Keratinocyte (primary cell): ENCODE measurements around the gene SLX1A. TPM values are rescaled to one million over a fixed set of nuclear protein-coding genes. Genes with fewer than 3 reads are reported as not detected.
"Not testable (repeated sequence)": the region's sequence is repeated elsewhere in the genome, so short reads cannot be mapped to it uniquely, and the experiment has no call there.

ENCODE experiments used
- DNase-seq: peaks from one replicate; pipeline ENCODE4 v3.0.0-alpha.2; 2011; ENCODE audit warnings: low read depth, missing footprints, low spot score
- FAIRE-seq: peaks from 2 replicates; lab custom pipeline; 2011; peaks lifted over from hg19 to GRCh38; lab: Jason Lieb, UNC
- H2AFZ ChIP-seq: 2 replicates; pipeline ENCODE4 v1.6.0; 2012; ENCODE audit warnings: low read length, control low read depth, inconsistent platforms; ENCODE audit not compliant: control insufficient read depth
- H3K27ac ChIP-seq: 2 replicates; pipeline ENCODE4 v1.5.1; 2011; ENCODE audit warnings: low read length; ENCODE audit not compliant: control insufficient read depth, insufficient read depth
- H3K27me3 ChIP-seq: 3 replicates; pipeline ENCODE4 v1.6.0; 2011; ENCODE audit warnings: low read length; ENCODE audit not compliant: control insufficient read depth, insufficient read depth; ENCODE audit errors: extremely low read depth
- H3K36me3 ChIP-seq, 2 experiments: 2 replicates in 1 of 2; 3 replicates in 1 of 2; pipeline ENCODE4 v1.5.1; 2011; ENCODE audit warnings: low read length in 2 of 2, mild to moderate bottlenecking in 1 of 2; ENCODE audit not compliant: control insufficient read depth in 2 of 2, insufficient read depth in 2 of 2; ENCODE audit errors: extremely low read depth in 1 of 2
- H3K4me1 ChIP-seq: 3 replicates; pipeline ENCODE4 v1.5.1; 2011; ENCODE audit warnings: low read length; ENCODE audit not compliant: control insufficient read depth, insufficient read depth; ENCODE audit errors: extremely low read depth
- H3K4me2 ChIP-seq: 3 replicates; pipeline ENCODE4 v1.6.0; 2011; ENCODE audit warnings: low read depth, low read length; ENCODE audit not compliant: control insufficient read depth, insufficient read depth; ENCODE audit errors: extremely low read depth
- H3K4me3 ChIP-seq, 3 experiments: fragments of 200-600 bp in 1 of 3; sonication (generic) in 1 of 3; 2 replicates in 2 of 3; 3 replicates in 1 of 3; pipeline ENCODE4 v1.5.1; 2011 to 2016; ENCODE audit warnings: low read length in 3 of 3, mild to moderate bottlenecking in 3 of 3, control low read depth in 2 of 3, inconsistent platforms in 1 of 3, low read depth in 1 of 3, mixed read lengths in 1 of 3, mixed run types in 1 of 3, moderate library complexity in 1 of 3; ENCODE audit not compliant: control insufficient read depth in 2 of 3, insufficient read depth in 2 of 3; ENCODE audit errors: extremely low read depth in 1 of 3
- H3K79me2 ChIP-seq: 2 replicates; pipeline ENCODE4 v1.6.0; 2012; ENCODE audit warnings: low read length; ENCODE audit not compliant: control insufficient read depth, insufficient read depth
- H3K9ac ChIP-seq: 3 replicates; pipeline ENCODE4 v1.6.0; 2011; ENCODE audit warnings: low read length; ENCODE audit not compliant: control insufficient read depth, insufficient read depth; ENCODE audit errors: extremely low read depth
- H3K9me1 ChIP-seq: 3 replicates; pipeline ENCODE4 v1.6.0; 2011; ENCODE audit warnings: low read length; ENCODE audit not compliant: control insufficient read depth, insufficient read depth; ENCODE audit errors: extremely low read depth
- H3K9me3 ChIP-seq: 2 replicates; pipeline ENCODE4 v1.5.1; 2012; ENCODE audit warnings: low read depth, low read length; ENCODE audit not compliant: control insufficient read depth
- H4K20me1 ChIP-seq: 3 replicates; pipeline ENCODE4 v1.6.0; 2011; ENCODE audit warnings: low read length; ENCODE audit not compliant: control insufficient read depth, insufficient read depth; ENCODE audit errors: extremely low read depth
- dilution Hi-C: fragments of 300-500 bp; cut with MboI; formaldehyde crosslinking; loops from one replicate; pipeline ENCODE4 v1.7.0; 2020; ENCODE audit warnings: low sequenced_read_pairs; ENCODE audit not compliant: extremely low pct_ligation_motif_present
- polyA plus RNA-seq, 5 experiments: library from polyadenylated mRNA; depleted of rRNA in 3 of 5; stranded (reverse) in 3 of 5; stranded (forward) in 1 of 5; unstranded in 1 of 5; fragments of >200 nt; gene quantifications; 1 replicate in 1 of 5; 2 replicates in 3 of 5; 3 replicates in 1 of 5; pipeline versions ENCODE4 v1.2.1 to v1.2.3, GENCODE V29; 2011 to 2012; ENCODE audit warnings: missing spikeins in 2 of 5, low read depth in 1 of 5, low replicate concordance in 1 of 5
- small RNA-seq, 3 experiments: library from RNA; depleted of rRNA; stranded (forward); fragments of <200 nt; gene quantifications; one replicate each; pipeline ENCODE3, GENCODE V24; 2012; ENCODE audit warnings: low read depth in 3 of 3, low replicate concordance in 1 of 3; ENCODE audit not compliant: insufficient read length in 3 of 3

Gene SLX1A
- polyA plus RNA-seq, 1 donor (not counting 4 experiments of a cell fraction or from before 2014, with no cell fraction given): 5.4 TPM

DNA sequence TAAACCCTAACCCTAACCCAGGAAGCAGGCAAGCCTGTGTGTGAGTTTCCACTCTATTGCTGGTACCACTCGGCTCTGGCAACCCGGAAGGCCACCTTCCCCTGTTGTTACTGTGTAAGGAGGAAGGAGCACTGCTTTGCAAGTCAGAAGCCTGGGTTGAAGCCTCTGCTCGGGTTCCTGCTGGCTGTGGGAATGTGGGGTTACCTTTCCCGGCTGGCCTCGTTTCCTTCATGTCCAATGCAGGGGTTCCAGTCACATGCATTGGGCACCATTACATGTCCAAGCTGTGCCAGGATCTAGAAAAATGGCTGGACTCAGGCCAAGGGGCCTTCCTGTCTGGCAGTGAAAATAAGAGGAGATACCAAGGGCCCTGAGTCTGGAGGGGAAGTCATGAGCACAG, 23.4 kb downstream of the SLX1A start:
- H3K36me3 ChIP-seq, H3K9me3 ChIP-seq, H3K4me1 ChIP-seq, H3K27ac ChIP-seq, H3K4me3 ChIP-seq, H3K9ac ChIP-seq, FAIRE-seq, DNase-seq, H3K79me2 ChIP-seq, H3K4me2 ChIP-seq, H3K9me1 ChIP-seq, H3K27me3 ChIP-seq, H4K20me1 ChIP-seq, dilution Hi-C loops, H2AFZ ChIP-seq: not testable (repeated sequence)

Small RNAs within 50 kb of the gene (small RNA-seq; reads per million reads assigned to genes)
- gene AC106782.4: 0 reads per million in 3 experiments

Other genes starting within 250 kb of the SLX1A start
- gene TMEM219, start 231.8 kb upstream of the SLX1A start, polyA plus RNA-seq: 48.5 to 77.2 TPM (median 64.8 TPM) in 3 replicates
- 13.8 to 20.1 TPM (median 15.4 TPM) in 3 replicates for gene TAOK2, start 220.0 kb upstream of the SLX1A start, polyA plus RNA-seq
- 4.1 to 4.8 TPM (median 4.6 TPM) in 3 replicates for gene HIRIP3, start 198.3 kb upstream of the SLX1A start, polyA plus RNA-seq
- gene INO80E, start 197.6 kb upstream of the SLX1A start, polyA plus RNA-seq: 20.1 to 28.3 TPM (median 26.7 TPM) in 3 replicates
- gene DOC2A, start 182.8 kb upstream of the SLX1A start, polyA plus RNA-seq: 0.10 to 0.41 TPM (median 0.26 TPM) in 3 replicates
- not detected in 3 replicates for gene C16orf92, start 170.7 kb upstream of the SLX1A start, polyA plus RNA-seq
- 0.08 TPM in 1 of 3 replicates, not detected in the others for gene TLCD3B, start 162.6 kb upstream of the SLX1A start, polyA plus RNA-seq
- 740 to 1,250 TPM (median 800 TPM) in 3 replicates for gene ALDOA, start 128.1 kb upstream of the SLX1A start, polyA plus RNA-seq
- 124 to 188 TPM (median 167 TPM) in 3 replicates for gene PPP4C, start 117.9 kb upstream of the SLX1A start, polyA plus RNA-seq
- gene TBX6, start 102.0 kb upstream of the SLX1A start, polyA plus RNA-seq: 0.06 to 0.18 TPM (median 0.18 TPM) in 3 replicates
- 13.5 to 16.3 TPM (median 15.7 TPM) in 3 replicates for gene YPEL3, start 97.7 kb upstream of the SLX1A start, polyA plus RNA-seq
- 0.68 to 1.8 TPM (median 1.1 TPM) in 3 replicates for gene GDPD3, start 80.3 kb upstream of the SLX1A start, polyA plus RNA-seq
- 42.0 to 64.9 TPM (median 60.8 TPM) in 3 replicates for gene MAPK3, start 70.7 kb upstream of the SLX1A start, polyA plus RNA-seq
- gene CORO1A, start 10.3 kb upstream of the SLX1A start, polyA plus RNA-seq: 2.8 to 5.5 TPM (median 3.0 TPM) in 3 replicates
- gene BOLA2B, start 209 bp upstream of the SLX1A start, polyA plus RNA-seq: 41.0 to 170 TPM (median 70.4 TPM) in 3 replicates
- gene SULT1A3, start 5.4 kb downstream of the SLX1A start, polyA plus RNA-seq: 4.7 to 10.1 TPM (median 8.0 TPM) in 3 replicates
- 1.0 to 2.0 TPM (median 1.6 TPM) in 3 replicates for gene NPIPB13, start 54.6 kb downstream of the SLX1A start, polyA plus RNA-seq
- 41.2 to 49.5 TPM (median 44.4 TPM) in 3 replicates for gene CD2BP2, start 161.4 kb downstream of the SLX1A start, polyA plus RNA-seq
- gene TBC1D10B, start 176.6 kb downstream of the SLX1A start, polyA plus RNA-seq: 8.6 to 20.0 TPM (median 8.9 TPM) in 3 replicates
- 0.82 TPM in 1 of 3 replicates, not detected in the others for gene MYL11, start 180.9 kb downstream of the SLX1A start, polyA plus RNA-seq
- gene SEPTIN1, start 188.7 kb downstream of the SLX1A start, polyA plus RNA-seq: 0.04 TPM in 1 of 3 replicates, not detected in the others
- gene ZNF48, start 201.5 kb downstream of the SLX1A start, polyA plus RNA-seq: 3.7 to 4.3 TPM (median 3.7 TPM) in 3 replicates
- gene ZNF771, start 213.7 kb downstream of the SLX1A start, polyA plus RNA-seq: 2.8 to 4.1 TPM (median 4.0 TPM) in 3 replicates
- 68.5 to 95.8 TPM (median 88.5 TPM) in 3 replicates for gene DCTPP1, start 236.2 kb downstream of the SLX1A start, polyA plus RNA-seq